GM23248 (cell line): ENCODE data around the gene CDKAL1. TPM values are rescaled to one million over a fixed set of nuclear protein-coding genes. Genes with fewer than 3 reads are reported as not detected.

Source experiments
- DNase-seq: peaks from one replicate; pipeline ENCODE4 v3.0.0-alpha.2; 2015
- H2AFZ ChIP-seq: fragments of 200-600 bp; sonication (generic); 2 replicates; pipeline ENCODE4 v1.6.1; 2016; ENCODE audit warnings: antibody characterized with exemption
- H3F3A ChIP-seq: fragments of 200-600 bp; sonication (generic); 2 replicates; pipeline ENCODE4 v1.6.1; 2016; ENCODE audit warnings: mild to moderate bottlenecking, antibody characterized with exemption, mixed run types; ENCODE audit not compliant: insufficient read depth
- H3K27ac ChIP-seq: fragments of 200-600 bp; sonication (generic); 2 replicates; pipeline ENCODE4 v1.5.1; 2016; ENCODE audit warnings: mild to moderate bottlenecking
- H3K27me3 ChIP-seq: fragments of 200-600 bp; sonication (generic); replicated peaks from 2 replicates; pipeline ENCODE4 v1.6.1; 2016; ENCODE audit warnings: mild to moderate bottlenecking; ENCODE audit not compliant: insufficient read depth
- H3K36me3 ChIP-seq: fragments of 200-600 bp; sonication (generic); 2 replicates; pipeline ENCODE4 v1.6.1; 2016; ENCODE audit warnings: low read depth, mild to moderate bottlenecking
- H3K4me1 ChIP-seq: fragments of 200-600 bp; sonication (generic); 2 replicates; pipeline ENCODE4 v1.6.1; 2016; ENCODE audit warnings: mild to moderate bottlenecking; ENCODE audit not compliant: insufficient read depth
- H3K4me2 ChIP-seq: fragments of 200-600 bp; sonication (generic); one replicate; pipeline ENCODE4 v1.6.1; 2016; ENCODE audit warnings: mild to moderate bottlenecking; ENCODE audit not compliant: unreplicated experiment
- H3K4me3 ChIP-seq: fragments of 200-600 bp; sonication (generic); 2 replicates; pipeline ENCODE4 v1.5.1; 2016; ENCODE audit warnings: mild to moderate bottlenecking
- H3K79me2 ChIP-seq: fragments of 200-600 bp; sonication (generic); 2 replicates; pipeline ENCODE4 v1.6.1; 2016; ENCODE audit warnings: mild to moderate bottlenecking; ENCODE audit not compliant: insufficient read depth
- H3K9ac ChIP-seq: fragments of 200-600 bp; sonication (generic); 2 replicates; pipeline ENCODE4 v1.6.1; 2016; ENCODE audit warnings: mild to moderate bottlenecking
- H3K9me2 ChIP-seq: fragments of 200-600 bp; sonication (generic); 2 replicates; pipeline ENCODE4 v1.6.1; 2016; ENCODE audit warnings: mixed run types, mild to moderate bottlenecking, moderate library complexity; ENCODE audit not compliant: insufficient read depth
- H3K9me3 ChIP-seq: fragments of 200-600 bp; sonication (generic); one replicate; pipeline ENCODE4 v1.6.1; 2017; ENCODE audit warnings: low read depth
- H4K20me1 ChIP-seq: fragments of 200-600 bp; sonication (generic); 2 replicates; pipeline ENCODE4 v1.6.0; 2016; ENCODE audit not compliant: insufficient read depth
- EZH2 ChIP-seq: fragments of 200-600 bp; sonication (generic); IDR thresholded peaks from 2 replicates; pipeline ENCODE4 v1.6.1; 2018; ENCODE audit warnings: antibody characterized with exemption, mild to moderate bottlenecking; ENCODE audit not compliant: insufficient read depth, poor library complexity, severe bottlenecking
- EZH2phosphoT487 ChIP-seq: fragments of 200-600 bp; sonication (generic); IDR thresholded peaks from 2 replicates; pipeline ENCODE4 v1.6.1; 2018; ENCODE audit warnings: antibody characterized with exemption, moderate library complexity, mild to moderate bottlenecking, low read depth; ENCODE audit not compliant: insufficient read depth
- WGBS, 2 experiments: methylation state at CpG; one replicate each; pipeline ENCODE4 v1.1.6; 2015 to 2017; ENCODE audit warnings: low lambda C conversion rate in 2 of 2, low coverage in 1 of 2; ENCODE audit errors: missing lambda C conversion rate in 2 of 2; 5-methylcytosine and 5-hydroxymethylcytosine counted together
- in situ Hi-C: fragments of 300-500 bp; cut with MboI; formaldehyde crosslinking; loops from 2 replicates; pipeline ENCODE4 v1.15.0; 2020
- polyA plus RNA-seq: library from polyadenylated mRNA; unstranded; fragments of >200 nt; fragmentation: Nextera tagmentation; extraction: Ambion mirVana; gene quantifications from 2 replicates; pipeline ENCODE4 v1.2.1, GENCODE V29; 2016
- total RNA-seq: library from RNA; depleted of rRNA; stranded (reverse); fragments of >200 nt; shearing (Covaris generic); gene quantifications from 2 replicates; pipeline ENCODE4 v1.2.3, GENCODE V29; 2014

The CDKAL1 gene
- total and polyA plus RNA-seq, 2 experiments from 2014 or later, result 7.5 to 10.8 TPM

DNA sequence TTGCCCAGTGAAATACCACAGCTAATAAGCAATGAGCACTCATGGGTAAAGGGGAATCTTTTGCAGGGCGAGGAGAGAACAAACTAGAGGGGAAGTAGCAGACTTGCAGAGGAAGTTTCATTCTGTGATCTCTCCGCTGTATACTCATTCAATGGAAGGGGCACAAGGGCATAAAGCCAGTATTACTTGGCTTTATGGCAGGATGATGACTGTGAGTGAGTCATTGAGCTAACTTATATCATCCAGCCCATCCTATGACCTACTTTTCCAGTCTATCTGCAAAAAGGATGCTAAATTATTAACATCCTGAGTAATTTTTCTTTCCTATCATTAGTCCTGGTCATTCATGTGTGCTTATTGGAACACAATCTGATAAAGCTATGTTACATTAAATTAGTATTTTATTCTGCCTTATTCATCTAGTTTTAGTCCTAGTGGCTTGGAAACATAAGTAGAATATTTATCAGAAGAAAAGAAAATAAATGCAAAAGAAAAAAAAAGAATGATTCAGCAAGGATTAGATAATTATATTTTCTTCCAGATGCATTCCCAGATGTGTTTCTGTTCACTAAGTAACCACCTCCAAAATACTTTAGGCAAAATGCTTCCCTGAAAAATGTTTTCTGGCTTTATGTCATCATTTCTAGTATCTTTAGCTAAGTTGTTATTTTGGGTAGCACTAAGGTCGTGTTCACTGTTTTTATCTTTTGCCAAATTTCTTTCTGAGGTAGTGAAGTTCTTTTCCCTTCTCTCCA lies 471.7 kb downstream of the CDKAL1 start:
- Histone ChIP-seq H3K36me3 (no peaks in the 10 kb centered on the region), H3K4me1 (peaks cover 32% of the 10 kb centered on the region), H2AFZ (no peak overlapping the region), H3K4me2 (peak overlapping the region; percentile 75), H3K9me3 (no peaks in the 10 kb centered on the region), H3K79me2 (no peaks in the 10 kb centered on the region), H3F3A (peaks cover 34% of the 10 kb centered on the region), H3K27me3 (no peaks in the 10 kb centered on the region), H3K9me2 (no peaks in the 10 kb centered on the region), H4K20me1 (no peaks in the 10 kb centered on the region), H3K9ac (no peak overlapping the region), H3K27ac (peak overlapping the region; percentile 50), H3K4me3 (peak overlapping the region; percentile 52)
- WGBS, 2 experiments, result 2% methylated on average over 3 of the region's 3 CpGs
- in situ Hi-C loops, result no loop called here
- DNase-seq, result peak; percentile 93
- no peak for TF ChIP-seq EZH2
- TF ChIP-seq EZH2phosphoT487, result no peak

DNA sequence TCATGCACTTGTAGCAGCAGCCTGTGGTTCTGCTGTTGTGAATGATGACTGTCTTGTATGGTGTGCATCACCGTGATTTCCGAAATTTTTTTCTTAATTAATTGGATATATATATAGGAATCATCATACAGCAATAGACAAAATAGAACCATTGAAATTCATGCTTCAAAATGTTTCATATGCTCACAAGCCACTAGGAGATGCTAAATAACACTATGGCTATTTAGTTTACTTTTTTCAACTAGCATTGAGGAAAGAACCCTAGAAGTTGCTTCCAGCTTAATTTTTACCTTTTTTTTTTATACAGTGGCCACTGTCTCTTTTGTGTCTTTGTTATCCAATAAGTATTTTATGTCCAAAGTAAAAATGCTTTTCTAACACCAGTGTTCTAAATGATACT lies 485.4 kb downstream of the CDKAL1 start:
- TF ChIP-seq EZH2phosphoT487 (no peak), EZH2 (no peak)
- Histone ChIP-seq H3K9me3 (no peaks in the 10 kb centered on the region), H4K20me1 (no peaks in the 10 kb centered on the region), H2AFZ (no peak overlapping the region), H3F3A (no peaks in the 10 kb centered on the region), H3K9ac (no peak overlapping the region), H3K4me1 (no peaks in the 10 kb centered on the region), H3K79me2 (no peaks in the 10 kb centered on the region), H3K36me3 (no peaks in the 10 kb centered on the region), H3K27me3 (no peaks in the 10 kb centered on the region), H3K27ac (no peak overlapping the region), H3K4me3 (no peak overlapping the region), H3K9me2 (no peaks in the 10 kb centered on the region), H3K4me2 (no peak overlapping the region)
- DNase-seq, result peak; percentile 17
- 82 to 87% methylated on average over 2 of the region's 2 CpGs for WGBS, 2 experiments
- in situ Hi-C loops, result no loop called here

DNA sequence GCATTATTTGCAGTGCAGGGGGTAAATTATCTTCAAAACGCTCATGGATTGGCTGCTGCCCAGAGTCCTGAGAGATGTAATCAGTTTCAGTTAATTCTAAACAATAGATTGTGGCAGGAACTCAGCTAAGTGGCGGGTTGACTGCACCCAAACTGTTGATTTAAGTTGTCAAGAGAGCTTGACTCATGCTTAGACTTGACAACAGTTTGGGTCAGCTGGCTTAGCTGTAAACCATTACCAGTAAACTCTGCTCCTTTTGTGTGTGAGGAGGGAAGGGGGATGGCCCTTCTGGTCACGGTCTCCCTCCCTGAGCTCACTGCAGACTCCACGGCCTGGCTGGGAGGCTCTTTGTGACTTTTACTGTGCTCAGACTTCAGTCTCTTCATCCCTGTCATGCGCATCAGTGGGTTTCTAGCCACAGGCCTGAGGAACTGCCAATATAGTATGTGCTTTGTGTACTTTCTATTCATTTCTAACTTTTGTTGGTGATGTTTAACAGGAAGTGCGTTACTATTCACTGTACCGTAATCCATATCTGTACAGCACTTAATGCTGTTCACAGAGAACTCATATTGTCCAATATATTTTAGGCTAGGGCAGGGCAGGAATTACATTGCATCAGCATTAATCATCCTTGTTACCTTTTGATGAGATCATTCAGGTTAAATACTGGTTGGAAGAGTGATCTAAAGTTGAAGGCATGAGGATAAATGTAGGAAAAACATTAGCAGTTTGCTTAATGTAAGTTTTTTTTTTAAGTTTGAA lies 488.3 kb downstream of the CDKAL1 start:
- no peaks in the 10 kb centered on the region for H3K9me2 ChIP-seq
- no peak for DNase-seq
- no peak overlapping the region for H2AFZ ChIP-seq
- H3K27ac ChIP-seq, result no peak overlapping the region
- TF ChIP-seq EZH2 (no peak), EZH2phosphoT487 (no peak)
- H4K20me1 ChIP-seq, result no peaks in the 10 kb centered on the region
- H3K36me3 ChIP-seq, result no peaks in the 10 kb centered on the region
- no peak overlapping the region for H3K9ac ChIP-seq
- in situ Hi-C loops, result no loop called here
- no peak overlapping the region for H3K4me2 ChIP-seq
- no peak overlapping the region for H3K4me3 ChIP-seq
- 90 to 92% methylated on average over 7 of the region's 7 CpGs for WGBS, 2 experiments
- no peaks in the 10 kb centered on the region for H3K79me2 ChIP-seq
- no peaks in the 10 kb centered on the region for H3K27me3 ChIP-seq
- H3K4me1 ChIP-seq, result peaks cover 20% of the 10 kb centered on the region
- no peaks in the 10 kb centered on the region for H3F3A ChIP-seq
- H3K9me3 ChIP-seq, result no peaks in the 10 kb centered on the region

GRCh38 chr6:21023210-21023609 lies 489.0 kb downstream of the CDKAL1 start:
- Histone ChIP-seq H2AFZ (no peak overlapping the region), H3K27ac (no peak overlapping the region), H3F3A (no peaks in the 10 kb centered on the region), H3K4me1 (peaks cover 20% of the 10 kb centered on the region), H3K79me2 (no peaks in the 10 kb centered on the region), H3K9me2 (no peaks in the 10 kb centered on the region), H3K9ac (no peak overlapping the region), H3K27me3 (no peaks in the 10 kb centered on the region), H3K4me3 (no peak overlapping the region), H3K4me2 (no peak overlapping the region), H3K9me3 (no peaks in the 10 kb centered on the region), H3K36me3 (no peaks in the 10 kb centered on the region), H4K20me1 (no peaks in the 10 kb centered on the region)
- TF ChIP-seq EZH2, result no peak
- WGBS, 2 experiments, result 98 to 99% methylated on average over 3 of the region's 3 CpGs
- DNase-seq, result no peak
- in situ Hi-C loops, result no loop called here
